Smooth muscle cell (in vitro differentiated cells): ENCODE data around the gene CYP2C18. TPM values are rescaled to one million over a fixed set of nuclear protein-coding genes. Genes with fewer than 3 reads are reported as not detected.
"Not testable (repeated sequence)": the region's sequence is repeated elsewhere in the genome, so short reads cannot be mapped to it uniquely, and the experiment has no call there.

Source experiments
- DNase-seq: peaks from one replicate; lab custom pipeline; 2025; ENCODE audit not compliant: unreplicated experiment; lab: John Stamatoyannopoulos, UW
- H2AFZ ChIP-seq: fragments of 200-600 bp; sonication (generic); 2 replicates; pipeline ENCODE4 v1.6.0; 2016; ENCODE audit warnings: antibody characterized with exemption, low read depth, mild to moderate bottlenecking
- H3F3A ChIP-seq: fragments of 200-600 bp; sonication (generic); 2 replicates; pipeline ENCODE4 v1.6.0; 2017; ENCODE audit warnings: antibody characterized with exemption, low read depth
- H3K27ac ChIP-seq: fragments of 200-600 bp; sonication (generic); 2 replicates; pipeline ENCODE4 v1.5.1; 2016; ENCODE audit warnings: low read depth, mild to moderate bottlenecking
- H3K27me3 ChIP-seq: fragments of 200-600 bp; sonication (generic); 2 replicates; pipeline ENCODE4 v1.6.1; 2016; ENCODE audit warnings: low read depth, mild to moderate bottlenecking
- H3K36me3 ChIP-seq: fragments of 200-600 bp; sonication (generic); 2 replicates; pipeline ENCODE4 v1.5.1; 2016; ENCODE audit warnings: low read depth
- H3K4me1 ChIP-seq: fragments of 200-600 bp; sonication (generic); 2 replicates; pipeline ENCODE4 v1.5.1; 2016; ENCODE audit warnings: low read depth
- H3K4me2 ChIP-seq: fragments of 200-600 bp; sonication (generic); 2 replicates; pipeline ENCODE4 v1.6.0; 2016; ENCODE audit warnings: mild to moderate bottlenecking
- H3K4me3 ChIP-seq: fragments of 200-600 bp; sonication (generic); 2 replicates; pipeline ENCODE4 v1.5.1; 2016; ENCODE audit warnings: mild to moderate bottlenecking
- H3K79me2 ChIP-seq: fragments of 200-600 bp; sonication (generic); 2 replicates; pipeline ENCODE4 v1.6.0; 2016; ENCODE audit warnings: low read depth, mild to moderate bottlenecking
- H3K9ac ChIP-seq: fragments of 200-600 bp; sonication (generic); 2 replicates; pipeline ENCODE4 v1.6.0; 2016; ENCODE audit warnings: low read depth
- H3K9me3 ChIP-seq: fragments of 200-600 bp; sonication (generic); replicated peaks from 2 replicates; pipeline ENCODE4 v1.5.1; 2016; ENCODE audit warnings: low read depth
- H4K20me1 ChIP-seq: fragments of 200-600 bp; sonication (generic); 2 replicates; pipeline ENCODE4 v1.6.0; 2016; ENCODE audit warnings: low read depth
- WGBS: methylation state at CpG from one replicate; pipeline ENCODE4 v1.1.7; 2016; ENCODE audit warnings: low lambda C conversion rate; 5-methylcytosine and 5-hydroxymethylcytosine counted together
- polyA plus RNA-seq: library from polyadenylated mRNA; unstranded; fragments of >200 nt; fragmentation: Nextera tagmentation; extraction: Ambion mirVana; gene quantifications from 2 replicates; pipeline ENCODE4 v1.2.1, GENCODE V29; 2016
- total RNA-seq: library from RNA; depleted of rRNA; stranded (reverse); fragments of >200 nt; gene quantifications from 2 replicates; pipeline ENCODE4 v1.2.3, GENCODE V29; 2014
- TF ChIP-seq, protein P1 (sequence below): fragments of 200-600 bp; sonication (generic); IDR thresholded peaks from 2 replicates; pipeline ENCODE4 v1.5.1; 2017; ENCODE audit warnings: borderline replicate concordance, mild to moderate bottlenecking, antibody characterized with exemption; ENCODE audit not compliant: insufficient read depth, poor library complexity, severe bottlenecking

Gene CYP2C18
- total and polyA plus RNA-seq, 2 experiments from 2014 or later, result 1.1 TPM; not detected in 1

DNA sequence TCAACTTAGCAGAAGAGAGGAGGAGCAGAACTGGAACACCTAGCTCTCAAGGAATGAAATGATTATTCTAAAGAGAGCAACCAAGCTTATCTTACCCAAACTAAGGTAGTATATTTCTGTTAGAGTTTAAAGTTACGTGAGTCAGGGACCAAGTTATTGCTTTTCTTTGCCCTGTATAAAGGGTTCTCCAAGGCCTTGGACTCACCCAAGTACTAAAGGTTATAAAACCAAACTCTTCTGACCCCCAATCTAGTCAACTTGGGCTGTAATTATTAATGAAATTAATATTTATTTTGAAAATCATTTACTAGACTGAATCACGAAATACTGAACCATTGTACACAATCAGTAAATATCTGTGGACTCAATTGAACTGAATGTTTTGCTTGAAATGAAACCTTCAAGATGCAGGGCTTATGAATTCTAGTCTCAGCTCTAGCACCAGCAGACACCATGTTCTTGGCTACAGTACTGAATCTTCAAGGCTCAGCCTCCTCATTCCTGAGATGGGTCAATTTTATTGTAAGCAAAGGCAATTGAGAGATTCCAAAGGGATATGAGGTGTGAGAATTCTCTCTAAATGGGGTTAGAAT is 77.2 kb downstream of the CYP2C18 start:
- Histone ChIP-seq H3K4me3 (no peak overlapping the region), H3K79me2 (no peaks in the 10 kb centered on the region), H3K4me1 (no peaks in the 10 kb centered on the region), H3K36me3 (no peaks in the 10 kb centered on the region), H3K27ac (no peak overlapping the region), H2AFZ (no peak overlapping the region), H4K20me1 (no peaks in the 10 kb centered on the region), H3F3A (no peaks in the 10 kb centered on the region), H3K27me3 (no peaks in the 10 kb centered on the region), H3K9ac (no peak overlapping the region), H3K9me3 (no peaks in the 10 kb centered on the region), H3K4me2 (no peak overlapping the region)
- WGBS, result 71% methylated on average over 2 of the region's 2 CpGs
- TF ChIP-seq, protein P1, sequence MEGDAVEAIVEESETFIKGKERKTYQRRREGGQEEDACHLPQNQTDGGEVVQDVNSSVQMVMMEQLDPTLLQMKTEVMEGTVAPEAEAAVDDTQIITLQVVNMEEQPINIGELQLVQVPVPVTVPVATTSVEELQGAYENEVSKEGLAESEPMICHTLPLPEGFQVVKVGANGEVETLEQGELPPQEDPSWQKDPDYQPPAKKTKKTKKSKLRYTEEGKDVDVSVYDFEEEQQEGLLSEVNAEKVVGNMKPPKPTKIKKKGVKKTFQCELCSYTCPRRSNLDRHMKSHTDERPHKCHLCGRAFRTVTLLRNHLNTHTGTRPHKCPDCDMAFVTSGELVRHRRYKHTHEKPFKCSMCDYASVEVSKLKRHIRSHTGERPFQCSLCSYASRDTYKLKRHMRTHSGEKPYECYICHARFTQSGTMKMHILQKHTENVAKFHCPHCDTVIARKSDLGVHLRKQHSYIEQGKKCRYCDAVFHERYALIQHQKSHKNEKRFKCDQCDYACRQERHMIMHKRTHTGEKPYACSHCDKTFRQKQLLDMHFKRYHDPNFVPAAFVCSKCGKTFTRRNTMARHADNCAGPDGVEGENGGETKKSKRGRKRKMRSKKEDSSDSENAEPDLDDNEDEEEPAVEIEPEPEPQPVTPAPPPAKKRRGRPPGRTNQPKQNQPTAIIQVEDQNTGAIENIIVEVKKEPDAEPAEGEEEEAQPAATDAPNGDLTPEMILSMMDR, result no peak
- DNase-seq, result no peak

DNA sequence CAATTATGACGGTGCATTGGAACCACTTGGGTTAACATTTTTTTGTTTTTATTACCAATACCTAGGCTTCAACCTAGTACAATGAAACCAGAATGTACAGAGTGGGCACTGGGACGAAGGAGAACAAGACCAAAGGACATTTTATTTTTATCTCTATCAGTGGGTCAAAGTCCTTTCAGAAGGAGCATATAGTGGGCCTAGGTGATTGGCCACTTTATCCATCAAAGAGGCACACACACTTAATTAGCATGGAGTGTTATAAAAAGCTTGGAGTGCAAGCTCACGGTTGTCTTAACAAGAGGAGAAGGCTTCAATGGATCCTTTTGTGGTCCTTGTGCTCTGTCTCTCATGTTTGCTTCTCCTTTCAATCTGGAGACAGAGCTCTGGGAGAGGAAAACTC is 78.9 kb downstream of the CYP2C18 start, which contains the start of gene CYP2C19:
Gene CYP2C19 (plus strand): TSS at position 289 of the 400 bp plus-strand sequence. CDS start 25 bp downstream, at position 314.
- Histone ChIP-seq H3K79me2 (no peaks in the 10 kb centered on the region), H3K27me3 (no peaks in the 10 kb centered on the region), H3K4me1 (no peaks in the 10 kb centered on the region), H3K36me3 (no peaks in the 10 kb centered on the region), H2AFZ (no peak within 1 kb of the TSS), H3K4me2 (no peak within 1 kb of the TSS), H3K9me3 (no peaks in the 10 kb centered on the region), H3K9ac (no peak within 1 kb of the TSS), H3K4me3 (peak within 1 kb of the TSS; percentile 29), H3K27ac (no peak within 1 kb of the TSS), H4K20me1 (no peaks in the 10 kb centered on the region), H3F3A (no peaks in the 10 kb centered on the region)
- DNase-seq, result no peak
- WGBS, result 83% methylated on average over 3 of the region's 3 CpGs
- TF ChIP-seq, protein P1, result no peak

DNA sequence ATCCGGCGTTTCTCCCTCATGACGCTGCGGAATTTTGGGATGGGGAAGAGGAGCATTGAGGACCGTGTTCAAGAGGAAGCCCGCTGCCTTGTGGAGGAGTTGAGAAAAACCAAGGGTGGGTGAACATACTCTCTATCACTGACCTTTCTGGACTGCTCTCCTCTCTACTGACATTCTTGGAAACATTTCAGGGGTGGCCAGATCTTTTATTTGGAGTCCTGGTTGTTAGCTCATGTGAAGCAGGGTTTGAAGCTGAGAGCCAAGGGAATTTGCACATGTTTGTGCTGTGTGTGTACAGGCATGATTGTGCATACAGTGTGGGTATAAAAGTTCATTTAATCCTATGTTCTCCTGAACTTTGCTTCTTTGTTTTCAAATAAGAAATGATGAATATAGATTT is 91.9 kb downstream of the CYP2C18 start:
- not testable (repeated sequence) for H3K4me1 ChIP-seq, H3K9me3 ChIP-seq, H4K20me1 ChIP-seq, H3F3A ChIP-seq, H3K36me3 ChIP-seq, H3K9ac ChIP-seq, H2AFZ ChIP-seq, DNase-seq, H3K27ac ChIP-seq, H3K4me2 ChIP-seq, H3K79me2 ChIP-seq, H3K4me3 ChIP-seq, H3K27me3 ChIP-seq
- WGBS, result 89% methylated on average over 6 of the region's 6 CpGs

DNA sequence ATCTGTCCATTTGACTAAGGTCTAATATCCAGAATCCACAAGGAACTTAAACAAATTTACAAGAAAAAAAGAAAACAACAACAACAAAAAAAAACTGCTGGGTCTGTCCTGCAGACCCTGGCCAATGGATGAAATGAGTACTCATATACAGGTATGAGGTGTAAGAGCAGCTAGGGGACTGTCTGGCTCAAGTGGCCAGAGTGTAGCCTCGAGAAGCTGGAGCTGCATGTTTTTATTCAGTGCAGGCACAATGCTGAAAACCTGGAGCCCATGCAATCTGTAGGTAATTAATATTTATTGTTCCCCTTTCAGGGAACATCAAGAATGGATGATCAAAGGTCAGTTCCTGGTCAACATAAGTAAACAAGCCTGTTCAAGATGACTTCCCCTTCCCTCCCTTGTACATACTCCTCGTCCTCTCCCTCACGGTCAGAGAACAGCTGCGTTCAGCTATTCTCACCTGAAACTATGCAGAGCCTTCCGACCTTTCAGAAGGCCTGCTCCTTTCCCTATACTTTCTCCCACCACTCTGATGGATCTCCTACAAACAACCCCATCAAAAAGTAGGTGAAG is 94.4 kb downstream of the CYP2C18 start:
- Histone ChIP-seq H3K9ac (no peak overlapping the region), H3K27ac (no peak overlapping the region), H3K36me3 (no peaks in the 10 kb centered on the region), H3K9me3 (no peaks in the 10 kb centered on the region), H3K4me3 (no peak overlapping the region), H3K4me2 (no peak overlapping the region), H3K27me3 (no peaks in the 10 kb centered on the region), H3K4me1 (no peaks in the 10 kb centered on the region), H3K79me2 (no peaks in the 10 kb centered on the region), H3F3A (no peaks in the 10 kb centered on the region), H4K20me1 (no peaks in the 10 kb centered on the region), H2AFZ (no peak overlapping the region)
- TF ChIP-seq, protein P1, result no peak
- DNase-seq, result no peak
- 74% methylated on average over 5 of the region's 5 CpGs for WGBS
